BLaER1 (cell line): ENCODE measurements around the gene RSAD1.

ENCODE experiments used
- H3K27ac ChIP-seq: shearing (Covaris generic); formaldehyde crosslinking; 2 replicates; pipeline ENCODE4 v1.8.1; 2022
- H3K27me3 ChIP-seq: shearing (Covaris generic); formaldehyde crosslinking; 2 replicates; pipeline ENCODE4 v1.8.1; 2022
- H3K36me3 ChIP-seq: shearing (Covaris generic); formaldehyde crosslinking; 2 replicates; pipeline ENCODE4 v1.8.1; 2022
- H3K4me1 ChIP-seq: shearing (Covaris generic); formaldehyde crosslinking; 2 replicates; pipeline ENCODE4 v1.8.1; 2022
- H3K4me2 ChIP-seq: shearing (Covaris generic); formaldehyde crosslinking; 2 replicates; pipeline ENCODE4 v1.8.1; 2022
- H3K4me3 ChIP-seq: shearing (Covaris generic); formaldehyde crosslinking; 2 replicates; pipeline ENCODE4 v1.8.1; 2022
- H3K9ac ChIP-seq: shearing (Covaris generic); formaldehyde crosslinking; 2 replicates; pipeline ENCODE4 v1.8.1; 2022
- H3K9me3 ChIP-seq: shearing (Covaris generic); formaldehyde crosslinking; 2 replicates; pipeline ENCODE4 v1.8.1; 2022
- H4K20me1 ChIP-seq: shearing (Covaris generic); formaldehyde crosslinking; 2 replicates; pipeline ENCODE4 v1.8.1; 2022
- Cebpa-rat ChIP-seq: shearing (Covaris generic); IDR thresholded peaks from 2 replicates; pipeline ENCODE4 v1.8.1; 2022

Gene RSAD1

DNA sequence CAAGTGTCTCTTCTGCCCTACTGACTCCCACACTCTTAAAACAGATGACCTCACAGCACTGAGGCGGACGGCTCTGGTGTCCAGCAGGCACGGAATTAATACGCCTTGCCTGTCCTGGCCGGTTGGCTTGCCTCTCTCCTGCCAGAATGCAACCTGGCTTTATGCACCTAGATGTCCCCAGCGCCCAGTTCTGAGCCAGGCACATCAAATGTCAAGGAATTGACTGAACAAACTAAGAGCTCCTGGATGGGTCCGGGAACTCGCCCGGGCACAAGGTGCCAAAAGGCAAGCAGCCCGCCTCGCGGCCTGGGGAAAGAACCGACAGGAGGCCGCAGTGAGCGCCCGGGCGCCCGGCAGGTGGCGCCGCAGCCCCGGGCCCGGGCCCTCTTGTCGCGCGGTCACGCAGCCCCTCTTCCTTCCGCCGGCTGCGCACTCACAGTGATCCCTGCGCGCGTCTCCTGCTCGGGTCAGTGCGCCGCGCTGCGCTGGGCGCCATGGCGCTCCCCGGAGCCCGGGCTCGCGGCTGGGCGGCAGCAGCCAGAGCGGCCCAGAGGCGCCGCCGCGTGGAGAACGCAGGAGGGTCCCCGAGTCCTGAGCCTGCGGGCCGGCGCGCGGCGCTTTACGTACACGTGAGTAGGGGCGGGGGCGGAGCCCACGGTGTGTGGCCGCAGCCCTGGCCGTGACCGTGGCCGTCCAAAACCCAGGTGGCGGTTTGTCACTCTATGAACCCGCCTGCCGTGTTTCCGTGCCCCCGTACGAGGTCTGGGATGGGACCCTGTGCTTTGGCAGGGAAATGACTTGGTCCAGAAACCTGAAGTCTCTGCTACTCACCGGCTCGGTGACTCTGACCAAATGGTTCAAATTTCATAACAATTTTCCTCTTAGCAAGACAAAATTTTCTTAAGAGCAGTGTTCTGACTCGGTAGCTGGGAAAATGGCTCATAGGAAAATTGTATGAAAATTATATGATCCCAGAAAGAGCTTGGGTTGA lies at the start of gene RSAD1:
RSAD1 (plus strand) TSS at position 470 of the 991 bp plus-strand sequence; CDS start at position 495, 25 bp downstream.
- H3K9me3 ChIP-seq = no peaks in the 10 kb centered on the region
- H3K27ac ChIP-seq = peak within 1 kb of the TSS; percentile 86
- no peaks in the 10 kb centered on the region for H4K20me1 ChIP-seq
- peak within 1 kb of the TSS; percentile 84 for H3K9ac ChIP-seq
- peak within 1 kb of the TSS; percentile 79 for H3K4me3 ChIP-seq
- peak within 1 kb of the TSS; percentile 88 for H3K4me2 ChIP-seq
- peaks cover 20% of the 10 kb centered on the region for H3K4me1 ChIP-seq
- no peaks in the 10 kb centered on the region for H3K27me3 ChIP-seq
- peaks cover 30% of the 10 kb centered on the region for H3K36me3 ChIP-seq
- no peak for TF ChIP-seq Cebpa-rat

DNA sequence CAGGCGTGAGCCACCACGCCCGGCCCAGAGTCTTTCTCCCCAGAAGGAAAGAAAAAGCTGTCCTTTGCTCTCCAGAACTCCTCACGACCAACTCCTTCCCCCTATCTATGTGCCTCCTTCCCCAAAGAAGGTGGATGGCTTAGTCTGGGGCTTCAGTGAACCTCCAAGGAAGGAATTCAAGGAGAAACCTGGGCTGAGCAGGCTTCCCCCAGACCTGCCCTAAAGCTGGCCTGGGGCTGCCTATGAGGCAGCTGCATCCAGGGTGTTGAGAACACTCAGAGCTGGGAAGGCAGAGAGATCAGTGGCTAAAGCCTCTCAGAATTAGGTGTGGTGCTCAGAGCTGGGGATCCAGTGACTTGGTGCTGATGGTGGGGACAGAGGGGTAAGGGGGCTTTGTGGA lies 48.9 kb upstream of the RSAD1 start:
- no peaks in the 10 kb centered on the region for H3K9me3 ChIP-seq
- H3K27me3 ChIP-seq = no peaks in the 10 kb centered on the region
- no peak for TF ChIP-seq Cebpa-rat
- H4K20me1 ChIP-seq = 0 out of 2 replicates have a peak, but pooled peaks cover 6% of the 10 kb centered on the region
- no peak overlapping the region for H3K4me2 ChIP-seq
- no peak overlapping the region for H3K27ac ChIP-seq
- no peak overlapping the region for H3K4me3 ChIP-seq
- H3K9ac ChIP-seq = no peak overlapping the region
- peaks cover 31% of the 10 kb centered on the region for H3K4me1 ChIP-seq
- no peaks in the 10 kb centered on the region for H3K36me3 ChIP-seq

DNA sequence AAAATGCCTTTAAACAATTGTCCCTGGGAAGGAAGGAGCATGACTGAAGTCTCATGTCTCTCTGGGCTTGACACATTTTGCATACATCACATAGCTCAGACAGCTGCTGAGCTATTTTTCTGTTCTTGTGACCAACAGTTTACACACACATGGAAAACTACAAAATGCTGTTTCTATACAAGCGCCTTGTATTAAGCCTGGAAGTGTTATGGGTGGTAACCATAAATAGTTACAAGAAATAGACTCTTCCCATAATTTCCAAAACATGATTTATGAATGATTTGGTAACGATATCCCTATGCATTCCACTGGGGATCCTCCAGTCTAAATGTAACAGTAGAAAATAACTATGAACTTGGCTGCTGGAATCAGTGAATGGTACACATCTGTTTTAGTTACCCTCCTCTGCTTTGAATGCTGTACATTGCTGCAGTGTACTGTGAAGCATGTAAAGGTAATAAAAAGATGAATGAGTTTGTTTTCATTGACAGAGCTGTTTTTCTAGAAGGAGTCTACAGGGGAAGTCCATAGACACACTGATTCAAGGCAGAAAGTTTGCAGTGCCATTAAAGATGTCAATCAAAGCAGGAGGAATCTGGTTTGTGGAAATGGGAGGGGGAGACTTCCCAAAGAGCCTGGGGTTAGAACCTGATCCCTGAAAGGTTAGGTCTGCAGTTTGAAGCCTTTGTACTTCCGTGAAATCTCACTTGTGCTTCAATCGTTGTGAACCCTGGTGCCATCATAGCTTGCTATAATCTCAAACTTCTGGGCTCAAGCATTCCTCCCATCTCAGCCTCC lies 47.6 kb upstream of the RSAD1 start:
- 0 out of 2 replicates have a peak, but pooled peaks cover 6% of the 10 kb centered on the region for H4K20me1 ChIP-seq
- no peak for TF ChIP-seq Cebpa-rat
- no peak overlapping the region for H3K4me3 ChIP-seq
- no peak overlapping the region for H3K4me2 ChIP-seq
- H3K9me3 ChIP-seq = no peaks in the 10 kb centered on the region
- H3K27me3 ChIP-seq = no peaks in the 10 kb centered on the region
- no peak overlapping the region for H3K9ac ChIP-seq
- no peak overlapping the region for H3K27ac ChIP-seq
- H3K36me3 ChIP-seq = no peaks in the 10 kb centered on the region
- H3K4me1 ChIP-seq = peaks cover 21% of the 10 kb centered on the region

DNA sequence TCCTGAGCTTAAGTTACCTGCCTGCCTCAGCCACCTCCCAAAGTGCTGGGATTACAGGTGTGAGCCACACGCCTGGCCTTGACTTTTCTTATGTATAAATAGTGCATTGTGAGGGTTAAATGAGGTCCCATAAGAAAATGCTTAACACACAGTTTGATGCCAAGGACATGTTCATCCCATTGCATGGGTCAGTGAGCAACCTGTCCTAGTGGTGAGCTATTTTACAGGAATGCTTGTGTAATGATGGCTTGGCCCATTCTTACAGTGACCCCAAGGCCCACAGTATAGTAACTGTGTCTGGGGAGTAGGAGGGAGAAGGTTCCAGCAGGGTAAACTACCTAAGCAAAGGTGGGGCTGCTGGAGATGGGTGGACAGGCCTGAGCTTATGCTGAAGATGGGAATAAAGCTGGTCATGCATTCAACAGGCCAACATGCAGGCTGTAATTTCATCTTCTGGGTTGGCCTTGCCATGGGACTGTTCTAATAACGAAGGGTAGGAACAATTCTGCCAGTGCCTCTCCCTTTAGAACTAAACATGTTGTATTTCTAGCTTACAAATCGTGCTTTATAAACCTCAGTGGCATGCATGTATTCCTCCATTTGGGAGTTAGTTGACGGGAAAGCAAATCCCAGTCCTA lies 46.4 kb upstream of the RSAD1 start:
- H3K27me3 ChIP-seq = no peaks in the 10 kb centered on the region
- peaks cover 5% of the 10 kb centered on the region; the same call in 1 of the 2 replicates for H3K36me3 ChIP-seq
- H3K4me1 ChIP-seq = peaks cover 13% of the 10 kb centered on the region
- no peak overlapping the region for H3K4me3 ChIP-seq
- H3K27ac ChIP-seq = no peak overlapping the region
- H3K9ac ChIP-seq = no peak overlapping the region
- no peaks in the 10 kb centered on the region for H3K9me3 ChIP-seq
- no peak overlapping the region for H3K4me2 ChIP-seq
- H4K20me1 ChIP-seq = 0 out of 2 replicates have a peak, but pooled peaks cover 6% of the 10 kb centered on the region
- TF ChIP-seq Cebpa-rat = no peak

DNA sequence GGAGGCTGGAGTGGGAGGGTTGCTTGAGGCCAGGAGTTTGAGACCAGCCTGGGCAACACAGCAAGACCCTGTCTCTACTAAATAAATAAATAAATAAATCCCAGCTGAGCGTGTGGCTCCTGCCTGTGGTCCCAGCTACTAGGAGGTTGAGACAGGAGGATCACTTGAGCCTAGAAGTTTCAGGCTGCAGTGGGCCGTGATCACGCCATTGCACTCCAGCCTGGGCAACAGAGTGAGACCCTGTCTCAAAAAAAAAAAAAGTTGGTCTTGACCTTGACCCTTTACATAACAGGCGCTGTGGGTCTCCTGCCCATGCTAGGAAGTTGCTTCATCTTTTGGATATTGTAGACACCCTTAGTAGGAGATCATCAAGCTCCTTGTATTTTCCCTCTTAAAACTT lies 41.3 kb upstream of the RSAD1 start:
- Histone ChIP-seq H3K9ac (no peak overlapping the region), H3K4me1 (no peaks in the 10 kb centered on the region), H3K27ac (no peak overlapping the region), H3K4me3 (no peak overlapping the region), H3K36me3 (peaks cover 14% of the 10 kb centered on the region; the same call in 1 of the 2 replicates), H3K9me3 (no peaks in the 10 kb centered on the region), H4K20me1 (peaks cover 17% of the 10 kb centered on the region; the same call in 1 of the 2 replicates), H3K27me3 (no peaks in the 10 kb centered on the region), H3K4me2 (no peak overlapping the region)
- TF ChIP-seq Cebpa-rat = no peak

DNA sequence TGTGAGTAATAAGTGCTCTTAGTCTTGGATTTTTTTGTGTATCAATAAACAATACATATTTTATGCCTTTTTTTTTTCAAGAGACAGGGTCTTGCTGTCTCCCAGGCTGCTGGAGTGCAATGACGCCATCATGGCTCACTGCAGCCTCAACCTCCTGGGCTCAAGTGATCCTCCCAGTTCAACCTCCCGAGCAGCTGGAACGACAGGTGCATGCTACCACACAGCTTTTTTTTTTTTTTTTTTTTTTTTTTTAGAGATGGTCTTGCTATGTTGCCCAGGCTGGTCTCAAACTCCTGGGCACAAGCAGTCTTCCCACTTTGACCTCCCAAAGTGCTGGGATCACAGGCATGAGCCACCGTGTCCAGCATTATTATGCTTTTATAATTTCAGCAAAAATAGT lies 39.7 kb upstream of the RSAD1 start:
- no peaks in the 10 kb centered on the region for H3K9me3 ChIP-seq
- H3K36me3 ChIP-seq = peaks cover 14% of the 10 kb centered on the region; the same call in 1 of the 2 replicates
- H3K9ac ChIP-seq = no peak overlapping the region
- no peak overlapping the region for H3K27ac ChIP-seq
- no peak overlapping the region for H3K4me3 ChIP-seq
- H4K20me1 ChIP-seq = peaks cover 12% of the 10 kb centered on the region; the same call in 1 of the 2 replicates
- no peak overlapping the region for H3K4me2 ChIP-seq
- TF ChIP-seq Cebpa-rat = no peak
- H3K4me1 ChIP-seq = no peaks in the 10 kb centered on the region
- H3K27me3 ChIP-seq = no peaks in the 10 kb centered on the region

DNA sequence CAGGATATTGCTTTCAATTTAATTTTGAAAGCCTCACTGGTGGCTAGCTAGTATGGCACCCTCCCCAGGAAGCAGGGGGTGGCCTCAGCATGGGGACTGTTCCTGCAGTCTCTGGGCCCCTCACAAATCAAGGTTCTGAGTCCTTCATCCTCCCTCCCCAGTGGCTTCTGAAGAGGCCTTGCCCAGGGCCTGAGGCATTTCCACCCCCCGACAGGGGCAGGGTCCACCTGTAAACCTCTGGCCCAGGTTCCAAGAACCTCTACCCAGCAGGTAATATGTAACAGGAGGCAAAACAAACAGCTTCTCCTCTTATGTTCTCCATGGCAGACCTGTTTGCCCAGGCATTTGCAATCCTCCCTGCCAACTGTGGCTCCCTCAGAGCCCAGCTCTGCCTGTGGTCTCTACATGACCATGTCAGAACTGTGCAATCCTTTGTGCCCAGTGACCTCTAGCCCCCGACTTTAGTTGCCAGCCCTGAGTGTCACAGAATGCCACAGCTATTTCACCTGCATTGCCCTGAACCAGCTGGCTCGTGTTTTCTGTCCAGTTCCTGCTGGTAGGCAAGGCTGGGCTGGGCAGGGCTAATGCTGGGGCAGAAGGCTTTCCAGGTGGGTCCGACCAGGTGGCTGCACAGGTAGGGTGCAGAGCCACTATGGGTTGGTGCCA lies 38.4 kb upstream of the RSAD1 start:
- no peaks in the 10 kb centered on the region for H3K4me1 ChIP-seq
- peaks cover 14% of the 10 kb centered on the region; the same call in 1 of the 2 replicates for H3K36me3 ChIP-seq
- H3K4me2 ChIP-seq = no peak overlapping the region
- peaks cover 12% of the 10 kb centered on the region; the same call in 1 of the 2 replicates for H4K20me1 ChIP-seq
- no peak for TF ChIP-seq Cebpa-rat
- H3K9me3 ChIP-seq = no peaks in the 10 kb centered on the region
- no peak overlapping the region for H3K4me3 ChIP-seq
- H3K9ac ChIP-seq = no peak overlapping the region
- H3K27ac ChIP-seq = no peak overlapping the region
- H3K27me3 ChIP-seq = no peaks in the 10 kb centered on the region

DNA sequence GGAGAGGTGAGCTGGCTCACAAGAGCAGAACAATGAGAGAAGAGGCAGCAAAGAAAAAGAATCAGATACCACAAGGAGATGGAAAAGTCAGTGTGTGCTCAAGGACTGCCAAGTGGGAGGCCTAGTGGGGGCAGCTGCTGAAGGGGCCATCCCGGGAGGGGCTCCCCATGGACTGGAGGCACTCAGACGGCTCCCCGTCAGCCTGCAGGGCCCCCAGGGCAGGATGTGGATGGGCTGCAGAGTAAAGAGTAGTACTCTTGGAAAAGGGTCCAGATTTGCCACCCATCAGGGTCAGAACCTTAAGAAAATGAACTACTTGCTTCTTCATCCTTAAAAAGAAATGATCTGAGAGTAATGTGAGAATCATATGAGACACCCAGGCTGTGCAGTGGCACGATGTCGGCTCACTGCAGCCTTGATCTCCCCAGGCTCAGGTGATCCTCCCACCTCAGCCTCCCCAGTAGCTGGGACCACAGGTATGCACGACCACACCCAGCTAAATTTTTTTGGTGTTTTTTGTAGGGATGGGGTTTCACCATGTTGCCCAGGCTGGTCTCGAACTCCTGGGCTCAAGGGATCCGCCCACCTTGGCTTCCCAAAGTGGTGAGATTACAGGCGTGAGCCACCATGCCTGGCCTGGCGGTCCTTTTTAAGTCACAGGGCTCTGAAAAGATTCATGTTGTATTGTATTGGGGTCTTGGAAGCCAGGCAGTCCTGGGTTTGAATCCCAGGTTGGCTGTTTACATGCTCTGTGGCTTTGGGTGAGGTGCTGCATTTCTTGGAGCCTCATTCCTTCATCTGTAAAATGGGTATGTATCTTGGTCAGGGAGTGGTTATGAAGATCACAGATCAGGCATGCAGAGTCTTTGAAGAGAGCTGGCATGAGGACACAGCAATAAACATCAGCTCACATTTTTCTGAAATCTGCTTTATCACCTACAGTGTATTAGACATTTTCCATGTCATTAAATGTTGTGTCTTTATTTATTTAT lies 37.5 kb upstream of the RSAD1 start:
- Histone ChIP-seq H3K9me3 (no peaks in the 10 kb centered on the region), H3K4me1 (no peaks in the 10 kb centered on the region), H3K27me3 (no peaks in the 10 kb centered on the region), H3K4me2 (no peak overlapping the region), H4K20me1 (peaks cover 16% of the 10 kb centered on the region), H3K9ac (no peak overlapping the region), H3K36me3 (peaks cover 14% of the 10 kb centered on the region; the same call in 1 of the 2 replicates), H3K4me3 (no peak overlapping the region), H3K27ac (no peak overlapping the region)
- no peak for TF ChIP-seq Cebpa-rat
